ENCODE results near the gene RASGRP4. TPM values are rescaled to one million over a fixed set of nuclear protein-coding genes. Genes with fewer than 3 reads are reported as not detected.

RASGRP4 gene
- total and polyA plus RNA-seq, 8 donors: 0.20 to 1.3 (median 0.47) TPM

GRCh38 chr19:38453596-38453995, 27.6 kb upstream of the RASGRP4 start:
- DNase-seq (no peak), FAIRE-seq (no peak), ATAC-seq (no peak)
- no peak overlapping the region for H3K4me3 ChIP-seq
- 77 to 89% methylated on average over 3 of the region's 3 CpGs for WGBS, 2 donors
- no peak overlapping the region for H3K27ac ChIP-seq
- intact Hi-C loops (cut with DNase I): no loop called here
- H3K36me3 ChIP-seq: no peaks in the 10 kb centered on the region
- H3K27me3 ChIP-seq: no peaks in the 10 kb centered on the region
- no peak for TF ChIP-seq CTCF (IDR thresholded peaks at IDR 0.05)
- no peaks in the 10 kb centered on the region for H3K4me1 ChIP-seq
- no peaks in the 10 kb centered on the region for H3K9me3 ChIP-seq

GRCh38 chr19:38452430-38453366, 26.7 kb upstream of the RASGRP4 start:
- no peak for TF ChIP-seq CTCF (IDR thresholded peaks at IDR 0.05)
- FAIRE-seq (no peak), ATAC-seq (no peak), DNase-seq (peak in 2 of 6 donors; percentile 23 to 63)
- H3K9me3 ChIP-seq: no peaks in the 10 kb centered on the region
- no peak overlapping the region for H3K27ac ChIP-seq
- 53 to 72% methylated on average over 44 to 45 of the region's 45 CpGs for WGBS, 2 donors
- intact Hi-C loops (cut with DNase I): no loop called here
- H3K36me3 ChIP-seq: no peaks in the 10 kb centered on the region
- H3K4me3 ChIP-seq: no peak overlapping the region
- H3K4me1 ChIP-seq: no peaks in the 10 kb centered on the region
- no peaks in the 10 kb centered on the region for H3K27me3 ChIP-seq

GRCh38 chr19:38451629-38452028, 25.6 kb upstream of the RASGRP4 start:
- TF ChIP-seq CTCF (IDR thresholded peaks at IDR 0.05): no peak
- Histone ChIP-seq H3K27me3 (no peaks in the 10 kb centered on the region), H3K9me3 (no peaks in the 10 kb centered on the region), H3K27ac (no peak overlapping the region), H3K4me3 (no peak overlapping the region), H3K4me1 (no peaks in the 10 kb centered on the region), H3K36me3 (no peaks in the 10 kb centered on the region)
- intact Hi-C loops (cut with DNase I): no loop called here
- no peak for FAIRE-seq
- WGBS, 2 donors: 78 to 93% methylated on average over 9 of the region's 9 CpGs
- peak in 1 of 6 donors; percentile 45 for DNase-seq
- no peak for ATAC-seq

- ATAC-seq (no peak), FAIRE-seq (no peak), DNase-seq (peak in 1 of 6 donors; percentile 19)
- H3K27ac ChIP-seq: no peak overlapping the region
- intact Hi-C loops (cut with DNase I): no loop called here
- H3K4me1 ChIP-seq: no peaks in the 10 kb centered on the region
- no peaks in the 10 kb centered on the region for H3K27me3 ChIP-seq
- H3K36me3 ChIP-seq: no peaks in the 10 kb centered on the region
- TF ChIP-seq CTCF (IDR thresholded peaks at IDR 0.05): no peak
- WGBS, 2 donors: 64 to 73% methylated on average over 8 of the region's 8 CpGs
- H3K4me3 ChIP-seq: no peak overlapping the region
- H3K9me3 ChIP-seq: no peaks in the 10 kb centered on the region
Measured at GRCh38 chr19:38451036-38451435, 25.0 kb upstream of the RASGRP4 start.

GRCh38 chr19:38449518-38449917, 23.5 kb upstream of the RASGRP4 start:
- DNase-seq (no peak), ATAC-seq (no peak), FAIRE-seq (no peak)
- Histone ChIP-seq H3K4me3 (no peak overlapping the region), H3K27me3 (no peaks in the 10 kb centered on the region), H3K27ac (no peak overlapping the region), H3K4me1 (no peaks in the 10 kb centered on the region), H3K36me3 (no peaks in the 10 kb centered on the region), H3K9me3 (no peaks in the 10 kb centered on the region)
- no peak for TF ChIP-seq CTCF (IDR thresholded peaks at IDR 0.05)
- WGBS, 2 donors: 72 to 74% methylated on average over 5 of the region's 5 CpGs
- intact Hi-C loops (cut with DNase I): no loop called here

All from pancreas (tissue), 10 donors.